ENCODE results near the gene CFAP97D2.

Gene CFAP97D2

GRCh38 chr13:114199954-114200353 is 20.9 kb downstream of the CFAP97D2 start:
- DNase-seq (ENCODE audit: low spot score) = no peak

GRCh38 chr13:114200399-114200911 is 21.4 kb downstream of the CFAP97D2 start:
- DNase-seq (ENCODE audit: low spot score) = no peak

GRCh38 chr13:114202581-114202980 is 23.5 kb downstream of the CFAP97D2 start:
- no peak for DNase-seq (ENCODE audit: low spot score)

- no peak for DNase-seq (ENCODE audit: low spot score)
Measured at GRCh38 chr13:114203536-114203935, 24.5 kb downstream of the CFAP97D2 start.

- DNase-seq (ENCODE audit: low spot score) = no peak
Measured at GRCh38 chr13:114204894-114205293, 25.8 kb downstream of the CFAP97D2 start.

- no peak for DNase-seq (ENCODE audit: low spot score)
Measured at GRCh38 chr13:114208134-114208533, 29.1 kb downstream of the CFAP97D2 start.

- no peak for DNase-seq (ENCODE audit: low spot score)
Measured at GRCh38 chr13:114211446-114212157, 32.5 kb downstream of the CFAP97D2 start.

- no peak for DNase-seq (ENCODE audit: low spot score)
Measured at GRCh38 chr13:114212158-114212495, 33.1 kb downstream of the CFAP97D2 start.

GRCh38 chr13:114213980-114214379 is 34.9 kb downstream of the CFAP97D2 start:
- DNase-seq (ENCODE audit: low spot score) = no peak

GRCh38 chr13:114219392-114219791 is 40.3 kb downstream of the CFAP97D2 start:
- no peak for DNase-seq (ENCODE audit: low spot score)

GRCh38 chr13:114222461-114222968 is 43.5 kb downstream of the CFAP97D2 start:
- no peak for DNase-seq (ENCODE audit: low spot score)

- DNase-seq (ENCODE audit: low spot score) = no peak
Measured at GRCh38 chr13:114224201-114224600, 45.1 kb downstream of the CFAP97D2 start.

- DNase-seq (ENCODE audit: low spot score) = no peak
Measured at GRCh38 chr13:114225610-114226009, 46.6 kb downstream of the CFAP97D2 start.

- no peak for DNase-seq (ENCODE audit: low spot score)
Measured at GRCh38 chr13:114226088-114226487, 47.0 kb downstream of the CFAP97D2 start.

GRCh38 chr13:114226699-114227323 is 47.8 kb downstream of the CFAP97D2 start:
- DNase-seq (ENCODE audit: low spot score) = peak; percentile 89

- DNase-seq (ENCODE audit: low spot score) = no peak
Measured at GRCh38 chr13:114227528-114227927, 48.5 kb downstream of the CFAP97D2 start.

GRCh38 chr13:114228176-114228575 is 49.1 kb downstream of the CFAP97D2 start:
- no peak for DNase-seq (ENCODE audit: low spot score)

GRCh38 chr13:114229506-114229905 is 50.4 kb downstream of the CFAP97D2 start:
- no peak for DNase-seq (ENCODE audit: low spot score)

GRCh38 chr13:114230117-114230516 is 51.1 kb downstream of the CFAP97D2 start:
- DNase-seq (ENCODE audit: low spot score) = no peak

GRCh38 chr13:114230575-114230974 is 51.5 kb downstream of the CFAP97D2 start:
- no peak for DNase-seq (ENCODE audit: low spot score)

GRCh38 chr13:114231886-114232285 is 52.8 kb downstream of the CFAP97D2 start:
- DNase-seq (ENCODE audit: low spot score) = no peak

- no peak for DNase-seq (ENCODE audit: low spot score)
Measured at GRCh38 chr13:114234266-114234644, 55.2 kb downstream of the CFAP97D2 start.

GRCh38 chr13:114234645-114235421 is 55.8 kb downstream of the CFAP97D2 start, which contains the start of gene CDC16:
Gene CDC16, plus strand, starts transcription at chr13:114234897. Its CDS starts 188 bp downstream, at chr13:114235085.
- DNase-seq (ENCODE audit: low spot score) = peak; percentile 96
